ENCODE results near the gene ZNF526. TPM values are rescaled to one million over a fixed set of nuclear protein-coding genes. Genes with fewer than 3 reads are reported as not detected.

The ZNF526 gene
- polyA plus RNA-seq, 1 donor from 2014 or later = 2.1 TPM

Other genes starting within 250 kb of the ZNF526 start
- 36.2 and 53.6 TPM in 2 replicates for gene ATP1A3, start 226.1 kb upstream of the ZNF526 start, polyA plus RNA-seq
- gene GRIK5, start 150.1 kb upstream of the ZNF526 start, polyA plus RNA-seq = 22.4 and 28.3 TPM in 2 replicates
- 7.0 and 11.0 TPM in 2 replicates for gene ZNF574, start 144.1 kb upstream of the ZNF526 start, polyA plus RNA-seq
- 7.7 and 12.4 TPM in 2 replicates for gene POU2F2, start 87.9 kb upstream of the ZNF526 start, polyA plus RNA-seq
- 69.9 and 72.8 TPM in 2 replicates for gene DEDD2, start 2.6 kb upstream of the ZNF526 start, polyA plus RNA-seq
- gene GSK3A, start 22.3 kb downstream of the ZNF526 start, polyA plus RNA-seq = 25.2 and 25.8 TPM in 2 replicates
- 3.8 and 6.7 TPM in 2 replicates for gene ERF, start 34.8 kb downstream of the ZNF526 start, polyA plus RNA-seq
- gene CIC, start 48.9 kb downstream of the ZNF526 start, polyA plus RNA-seq = 10.8 and 23.1 TPM in 2 replicates
- gene PRR19, start 81.8 kb downstream of the ZNF526 start, polyA plus RNA-seq = 1.4 and 2.4 TPM in 2 replicates
- 727 and 741 TPM in 2 replicates for gene PAFAH1B3, start 82.3 kb downstream of the ZNF526 start, polyA plus RNA-seq
- gene TMEM145, start 93.0 kb downstream of the ZNF526 start, polyA plus RNA-seq = 30.9 and 35.3 TPM in 2 replicates
- 21.5 and 22.5 TPM in 2 replicates for gene MEGF8, start 105.3 kb downstream of the ZNF526 start, polyA plus RNA-seq
- not detected in 2 replicates for gene CNFN, start 170.0 kb downstream of the ZNF526 start, polyA plus RNA-seq
- 19.1 and 24.7 TPM in 2 replicates for gene LIPE, start 207.1 kb downstream of the ZNF526 start, polyA plus RNA-seq
- not detected in 2 replicates for gene CXCL17, start 222.6 kb downstream of the ZNF526 start, polyA plus RNA-seq

All from neural cell (in vitro differentiated cells).